Astrocyte (in vitro differentiated cells and primary cell): Measurements from ENCODE around the gene IFT52.

ENCODE experiments used
- CTCF ChIP-seq: IDR thresholded peaks from 2 replicates; pipeline ENCODE4 v1.5.1; 2011; ENCODE audit warnings: low read depth, mild to moderate bottlenecking, inconsistent platforms, low read length, moderate library complexity; ENCODE audit not compliant: insufficient read depth
- EZH2 ChIP-seq: IDR thresholded peaks from 2 replicates; pipeline ENCODE4 v1.6.1; 2012; ENCODE audit warnings: mild to moderate bottlenecking, low read length, inconsistent platforms; ENCODE audit not compliant: insufficient read depth

- TF ChIP-seq CTCF: no peak
- no peak for TF ChIP-seq EZH2
Measured at GRCh38 chr20:43544501-43544900, 46.2 kb upstream of the IFT52 start.
